Fibroblast of skin of right quadriceps (primary cell): ENCODE data around the gene OR6C76.

Experiments
- DNase-seq: peaks from one replicate; pipeline ENCODE4 v3.0.0-alpha.2; 2013

Gene OR6C76

DNA sequence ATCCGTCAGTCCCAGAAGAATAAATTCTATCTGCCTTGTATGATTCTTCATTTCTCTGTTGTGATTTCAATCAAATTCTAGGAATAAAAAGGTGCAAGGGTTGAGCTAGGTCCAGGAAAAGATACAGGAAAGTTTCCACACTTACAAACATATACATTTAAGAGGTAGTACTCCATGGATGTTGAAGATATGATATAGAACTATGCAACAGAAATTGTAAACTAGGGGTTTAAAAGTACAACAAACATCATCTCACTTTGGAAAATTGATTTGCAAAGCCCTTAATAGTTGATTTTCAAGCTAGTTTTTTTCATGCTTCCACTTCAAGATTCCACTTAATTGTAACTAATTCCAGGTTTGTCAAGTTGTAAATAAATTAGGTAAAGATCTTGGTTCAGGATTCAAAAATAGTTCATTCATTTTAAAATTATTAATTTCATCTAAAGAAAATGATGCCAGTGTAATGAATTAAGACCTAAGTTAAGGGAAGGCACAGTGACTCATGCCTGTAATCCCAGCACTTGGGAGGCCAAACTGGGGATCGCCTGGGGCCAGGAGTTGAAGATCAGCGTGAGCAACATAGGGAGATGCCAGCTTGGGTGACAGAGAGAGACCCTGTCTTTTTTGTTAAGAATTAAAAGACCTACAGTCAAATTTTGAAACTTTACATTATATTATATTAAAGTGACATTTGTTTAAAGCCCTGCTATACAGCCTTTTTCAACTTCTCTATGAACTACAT lies 44.2 kb downstream of the OR6C76 start, which contains the start of gene OR6C70:
Gene OR6C70 (minus strand): TSS at position 51 of the 742 bp plus-strand sequence. CDS start 0 bp downstream, at position 51.
- DNase-seq: no peak

GRCh38 chr12:55472264-55472663 lies 46.2 kb downstream of the OR6C76 start:
- DNase-seq: no peak
